Measurements from ENCODE around the gene SLC35F4. TPM values are rescaled to one million over a fixed set of nuclear protein-coding genes. Genes with fewer than 3 reads are reported as not detected.

SLC35F4 gene
- total RNA-seq, 1 experiment from 2014 or later, result not detected

- TF ChIP-seq REST (IDR thresholded peaks at IDR 0.05; ENCODE audit: low read depth) (no peak), SIN3A (IDR thresholded peaks at IDR 0.05; ENCODE audit: low read depth) (no peak), ZNF274 (IDR thresholded peaks at IDR 0.05; ENCODE audit: low read depth, low read length) (no peak), FOSL1 (IDR thresholded peaks at IDR 0.05; ENCODE audit: low read depth) (no peak), CBX3 (IDR thresholded peaks at IDR 0.05; ENCODE audit: low read depth) (no peak), YY1 (IDR thresholded peaks at IDR 0.05; ENCODE audit: extremely low read depth, insufficient replicate concordance, low read depth, low read length) (no peak), ATF3 (IDR thresholded peaks at IDR 0.05) (no peak), RAD21 (IDR thresholded peaks at IDR 0.05; ENCODE audit: low read depth) (no peak), TCF7L2 (IDR thresholded peaks at IDR 0.05; ENCODE audit: borderline replicate concordance, extremely low read depth, insufficient read depth, insufficient read length) (no peak), EZH2 (IDR thresholded peaks at IDR 0.05) (no peak), SP1 (IDR thresholded peaks at IDR 0.05; ENCODE audit: low read depth) (no peak), JUND (IDR thresholded peaks at IDR 0.05) (no peak), MAX (IDR thresholded peaks at IDR 0.05) (no peak), ELF1 (IDR thresholded peaks at IDR 0.05; ENCODE audit: borderline replicate concordance, low read depth) (no peak)
Measured at GRCh38 chr14:57530571-57530970, 335.3 kb downstream of the SLC35F4 start (continued).
